Activated T-cell treated with anti-CD3 and anti-CD28 coated beads, Interleukin-2, amount 50 U/mL, for 72 hours (primary cell): ENCODE measurements around the gene MYOD1. TPM values are rescaled to one million over a fixed set of nuclear protein-coding genes. Genes with fewer than 3 reads are reported as not detected.
A peak's percentile ranks its signal among the peaks of the same experiment; 100 is the strongest.

ENCODE experiments used
- ATAC-seq, 2 donors: fragments of 150-1000 bp; cut with Tn5 transposase; replicated peaks in 1 of 2; 2 replicates each; pipeline ENCODE4 v1.10.0; 2021; ENCODE audit warnings: moderate library complexity in 2 of 2, mild to moderate bottlenecking in 1 of 2
- DNase-seq, 2 donors: peaks; one replicate each; pipeline ENCODE4 v3.0.0; 2021 to 2022; ENCODE audit warnings: mixed read lengths in 1 of 2
- H3K27ac Mint-ChIP-seq: one replicate; pipeline ENCODE4 v1.8.0; 2022; ENCODE audit warnings: mild to moderate bottlenecking, moderate library complexity, mixed read lengths
- H3K27me3 Mint-ChIP-seq: one replicate; pipeline ENCODE4 v1.8.0; 2022; ENCODE audit warnings: low read depth, mixed read lengths
- H3K36me3 Mint-ChIP-seq, 2 donors: one replicate each; pipeline ENCODE4 v1.8.0; 2022; ENCODE audit warnings: mixed read lengths in 2 of 2, mild to moderate bottlenecking in 1 of 2; ENCODE audit not compliant: insufficient read depth in 2 of 2
- H3K4me1 Mint-ChIP-seq: one replicate; pipeline ENCODE4 v1.8.0; 2022; ENCODE audit warnings: low read depth, mixed read lengths
- H3K4me3 Mint-ChIP-seq, 2 donors: one replicate each; pipeline ENCODE4 v1.8.0; 2022; ENCODE audit warnings: mild to moderate bottlenecking in 2 of 2, mixed read lengths in 2 of 2, moderate library complexity in 2 of 2
- H3K9me3 Mint-ChIP-seq, 2 donors: one replicate each; pipeline ENCODE4 v1.8.0; 2022; ENCODE audit warnings: mixed read lengths in 2 of 2
- total RNA-seq, 2 donors: library from RNA; stranded (reverse); gene quantifications; one replicate each; pipeline ENCODE4 v1.2.3, GENCODE V29; 2022

Gene MYOD1
- total RNA-seq, 2 donors from 2014 or later: not detected

DNA sequence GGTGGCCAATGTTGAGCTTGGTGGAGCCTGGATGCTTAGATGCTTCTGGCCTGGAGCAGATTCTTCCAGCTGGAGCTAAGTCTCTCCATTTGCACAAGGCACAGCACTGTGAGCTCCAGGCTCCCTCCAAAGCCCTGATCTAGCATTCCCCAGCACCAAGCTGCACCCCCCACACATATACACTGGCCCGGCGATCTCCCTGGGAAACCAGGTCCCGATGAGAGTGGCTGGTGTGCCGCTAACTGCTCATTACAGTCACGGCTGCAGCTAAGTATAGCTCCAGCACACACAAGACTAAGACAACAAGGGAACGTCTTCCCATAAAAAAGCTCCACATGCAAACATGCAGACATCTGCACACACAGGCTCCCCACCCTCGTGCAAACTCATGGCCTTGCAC lies 32.8 kb downstream of the MYOD1 start:
- Mint-ChIP-seq H3K4me1 (no peaks in the 10 kb centered on the region), H3K9me3 (no peaks in the 10 kb centered on the region), H3K27ac (no peak overlapping the region), H3K27me3 (peaks cover 27% of the 10 kb centered on the region), H3K36me3 (no peaks in the 10 kb centered on the region), H3K4me3 (no peak overlapping the region)
- no peak for ATAC-seq
- no peak for DNase-seq

DNA sequence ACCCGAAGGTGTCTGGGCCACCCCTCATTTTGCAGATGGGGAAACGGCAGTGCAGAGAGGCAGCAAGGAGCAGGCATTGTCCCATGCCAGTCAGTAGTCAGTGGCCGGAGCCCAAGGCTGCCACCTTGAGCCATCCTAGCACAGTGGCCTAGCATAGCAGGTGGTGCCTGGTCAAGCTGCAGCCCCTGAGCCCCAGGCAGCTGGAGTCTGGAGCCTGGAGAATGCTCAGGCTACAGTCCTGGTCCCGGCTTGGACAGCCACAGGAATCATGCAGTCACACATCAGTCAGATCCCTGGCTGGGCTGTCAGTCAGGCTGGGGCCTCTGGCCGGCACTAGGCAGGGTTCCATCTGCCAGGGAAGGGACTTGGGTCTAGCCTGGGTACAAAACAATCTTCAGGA lies 33.8 kb downstream of the MYOD1 start:
- no peaks in the 10 kb centered on the region for H3K4me1 Mint-ChIP-seq
- no peaks in the 10 kb centered on the region for H3K9me3 Mint-ChIP-seq
- no peak overlapping the region for H3K4me3 Mint-ChIP-seq
- no peak overlapping the region for H3K27ac Mint-ChIP-seq
- no peak for DNase-seq
- no peak for ATAC-seq
- H3K36me3 Mint-ChIP-seq: no peaks in the 10 kb centered on the region
- H3K27me3 Mint-ChIP-seq: peaks cover 28% of the 10 kb centered on the region

DNA sequence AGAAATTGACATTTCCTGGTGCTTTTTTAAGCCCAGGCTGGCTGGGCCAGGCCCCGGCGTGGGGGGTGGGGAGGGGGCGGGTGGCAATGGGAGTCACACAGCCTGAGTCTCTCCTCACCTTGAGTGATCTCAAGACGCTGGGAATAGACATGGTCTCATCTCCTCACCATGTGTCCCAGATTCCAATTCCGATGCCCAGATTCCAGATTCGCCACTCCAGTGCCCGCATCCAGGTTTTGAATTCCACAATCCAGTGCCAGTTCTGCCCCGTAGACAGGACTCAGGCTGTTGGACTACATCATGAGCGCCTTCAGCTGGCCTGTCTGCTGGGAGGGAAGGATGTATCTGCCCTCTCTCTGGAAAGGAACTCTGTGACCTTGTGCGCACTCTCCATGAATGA lies 34.3 kb downstream of the MYOD1 start:
- no peak for DNase-seq
- no peak overlapping the region for H3K27ac Mint-ChIP-seq
- H3K4me3 Mint-ChIP-seq: no peak overlapping the region
- ATAC-seq: no peak
- no peaks in the 10 kb centered on the region for H3K9me3 Mint-ChIP-seq
- peaks cover 28% of the 10 kb centered on the region for H3K27me3 Mint-ChIP-seq
- H3K36me3 Mint-ChIP-seq: no peaks in the 10 kb centered on the region
- no peaks in the 10 kb centered on the region for H3K4me1 Mint-ChIP-seq

DNA sequence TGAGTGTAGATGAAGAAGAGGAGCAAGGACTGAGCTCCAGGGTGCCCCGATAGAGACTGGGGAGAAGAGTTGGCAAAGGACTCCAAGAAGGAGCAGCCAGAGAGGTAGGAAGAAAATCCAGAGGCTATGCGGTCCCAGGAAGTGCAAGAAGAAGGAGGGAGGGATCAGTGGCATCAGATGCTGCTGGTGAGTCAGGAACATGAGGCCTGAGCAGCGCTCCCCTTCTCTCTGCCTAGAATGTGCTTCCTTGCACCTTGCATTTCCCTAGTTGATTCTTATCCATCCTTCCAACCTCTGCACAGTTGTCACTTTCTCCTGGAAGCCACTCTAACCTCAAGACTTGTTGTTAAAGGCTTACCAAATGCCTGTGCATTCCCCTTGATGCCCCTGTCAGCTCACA lies 36.5 kb downstream of the MYOD1 start:
- Mint-ChIP-seq H3K27ac (no peak overlapping the region), H3K27me3 (peaks cover 24% of the 10 kb centered on the region), H3K9me3 (no peaks in the 10 kb centered on the region), H3K4me1 (no peaks in the 10 kb centered on the region), H3K36me3 (no peaks in the 10 kb centered on the region), H3K4me3 (no peak overlapping the region)
- DNase-seq: no peak
- no peak for ATAC-seq

DNA sequence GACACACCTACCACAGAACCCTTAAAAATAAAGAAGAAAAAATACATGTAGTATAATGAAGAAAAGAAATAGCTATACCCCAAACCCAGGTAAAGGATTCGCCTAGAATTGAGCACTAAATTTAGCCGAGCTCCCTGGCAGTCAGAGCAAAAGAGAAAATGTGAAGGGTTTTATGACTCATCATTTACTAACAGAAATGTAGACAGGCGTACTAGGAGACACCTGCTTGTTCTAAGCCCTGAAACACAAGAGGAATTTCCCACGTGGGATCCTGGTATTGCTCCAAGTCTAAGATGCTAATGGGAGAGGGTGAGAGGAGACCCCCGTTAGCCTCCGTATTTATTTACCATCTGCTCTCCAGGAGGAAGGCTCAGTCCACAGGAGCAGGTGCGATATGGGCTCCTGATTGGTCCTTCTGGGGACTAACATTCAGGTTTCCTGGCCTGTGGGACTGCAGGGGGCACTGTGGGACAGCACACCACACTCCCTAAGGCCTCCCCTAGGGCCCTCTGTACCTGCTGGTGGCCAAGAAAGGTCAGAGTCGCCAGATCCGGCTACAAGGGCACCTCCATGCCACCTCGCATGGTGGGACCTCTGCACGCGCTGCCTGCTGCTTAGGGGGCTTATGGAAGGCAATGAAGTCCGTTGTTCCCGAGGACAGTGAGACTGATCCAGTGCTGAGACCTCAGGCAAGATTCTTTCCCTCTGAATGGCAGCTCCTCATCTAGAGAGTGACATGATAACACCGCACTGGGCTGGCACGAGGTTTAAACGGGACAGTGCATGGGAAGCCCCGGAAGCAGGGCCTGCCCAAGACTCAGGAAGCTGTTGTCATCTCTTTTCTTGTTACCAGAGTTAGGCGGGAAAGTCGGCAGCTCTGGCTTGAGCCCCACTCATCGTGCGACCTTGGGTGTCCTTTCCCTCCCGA lies 41.0 kb downstream of the MYOD1 start:
- no peak overlapping the region for H3K4me3 Mint-ChIP-seq
- H3K9me3 Mint-ChIP-seq: no peaks in the 10 kb centered on the region
- ATAC-seq (peak; percentile 72 to 83), DNase-seq (peak; percentile 26 to 35)
- H3K36me3 Mint-ChIP-seq: no peaks in the 10 kb centered on the region
- no peak overlapping the region for H3K27ac Mint-ChIP-seq
- H3K27me3 Mint-ChIP-seq: peaks cover 10% of the 10 kb centered on the region
- H3K4me1 Mint-ChIP-seq: no peaks in the 10 kb centered on the region

DNA sequence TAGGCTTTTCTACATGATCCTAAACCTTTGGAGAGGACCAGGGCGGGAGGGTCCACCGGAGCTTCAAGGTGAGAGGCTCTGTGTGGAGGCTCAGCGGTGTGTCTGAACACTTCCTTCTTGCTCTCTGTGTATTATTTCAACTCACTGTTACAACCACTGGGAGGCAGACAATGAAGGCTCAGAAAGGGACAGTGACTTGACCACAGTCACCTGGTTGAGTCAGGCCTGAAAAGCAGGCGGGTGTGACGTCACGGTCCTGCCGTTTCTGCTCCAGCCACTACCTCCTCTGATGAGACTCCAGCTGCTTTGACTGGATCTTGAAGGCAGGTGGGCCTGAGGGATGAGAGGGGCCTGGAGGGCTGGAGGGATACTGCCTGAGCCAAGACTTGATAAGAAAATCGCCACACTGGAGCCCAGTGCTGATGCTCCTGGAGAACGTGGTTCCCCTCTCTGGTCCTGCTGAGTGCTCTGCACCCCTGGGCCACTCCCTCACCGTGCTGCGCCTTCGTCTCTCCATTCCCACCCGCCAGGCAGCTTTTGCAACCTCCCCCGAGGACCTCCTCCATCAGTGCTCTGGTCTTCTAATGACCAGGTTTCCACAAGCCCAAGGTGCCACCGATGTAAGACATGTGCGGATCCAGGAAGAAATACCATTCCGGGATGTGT lies 43.1 kb downstream of the MYOD1 start:
- H3K4me3 Mint-ChIP-seq: no peak overlapping the region
- ATAC-seq: no peak
- no peaks in the 10 kb centered on the region for H3K27me3 Mint-ChIP-seq
- no peaks in the 10 kb centered on the region for H3K36me3 Mint-ChIP-seq
- no peak for DNase-seq
- no peaks in the 10 kb centered on the region for H3K9me3 Mint-ChIP-seq
- no peaks in the 10 kb centered on the region for H3K4me1 Mint-ChIP-seq
- no peak overlapping the region for H3K27ac Mint-ChIP-seq

DNA sequence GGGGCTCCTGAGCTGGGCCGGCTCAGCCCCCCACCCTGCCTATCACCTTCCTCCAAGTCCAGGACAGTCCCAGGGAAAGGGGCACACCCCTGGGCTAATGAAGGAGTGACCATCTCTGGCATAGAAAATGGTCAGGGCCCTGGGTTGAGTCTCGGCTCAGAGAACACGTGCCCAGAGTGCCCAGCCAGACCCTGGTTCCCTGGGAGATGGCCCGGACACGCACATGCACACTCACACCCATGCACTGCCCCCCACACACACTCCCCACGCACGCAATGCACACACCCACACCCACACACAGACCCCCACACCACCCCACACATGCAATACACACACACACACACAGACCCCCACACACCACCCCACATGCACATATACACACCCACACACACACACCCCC lies 43.9 kb downstream of the MYOD1 start:
- H3K4me1 Mint-ChIP-seq: no peaks in the 10 kb centered on the region
- no peaks in the 10 kb centered on the region for H3K9me3 Mint-ChIP-seq
- H3K27me3 Mint-ChIP-seq: no peaks in the 10 kb centered on the region
- no peak overlapping the region for H3K27ac Mint-ChIP-seq
- H3K4me3 Mint-ChIP-seq: no peak overlapping the region
- no peaks in the 10 kb centered on the region for H3K36me3 Mint-ChIP-seq
- no peak for ATAC-seq
- DNase-seq: no peak

DNA sequence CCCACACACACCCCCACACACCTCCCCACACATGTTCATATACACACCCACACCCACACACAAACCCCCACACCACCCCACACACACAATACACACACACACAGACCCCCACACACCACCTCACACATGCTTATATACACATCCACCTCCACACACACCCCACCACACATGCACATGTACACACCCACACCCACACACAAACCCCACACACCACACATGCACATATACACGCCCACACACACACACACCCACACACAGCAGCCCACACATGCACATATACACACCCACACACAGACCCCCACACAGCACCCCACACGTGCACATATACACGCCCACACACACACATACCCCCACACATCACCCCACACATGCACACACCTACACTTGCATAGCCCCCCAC lies 44.3 kb downstream of the MYOD1 start:
- ATAC-seq: no peak
- Mint-ChIP-seq H3K27me3 (no peaks in the 10 kb centered on the region), H3K4me3 (no peak overlapping the region)

DNA sequence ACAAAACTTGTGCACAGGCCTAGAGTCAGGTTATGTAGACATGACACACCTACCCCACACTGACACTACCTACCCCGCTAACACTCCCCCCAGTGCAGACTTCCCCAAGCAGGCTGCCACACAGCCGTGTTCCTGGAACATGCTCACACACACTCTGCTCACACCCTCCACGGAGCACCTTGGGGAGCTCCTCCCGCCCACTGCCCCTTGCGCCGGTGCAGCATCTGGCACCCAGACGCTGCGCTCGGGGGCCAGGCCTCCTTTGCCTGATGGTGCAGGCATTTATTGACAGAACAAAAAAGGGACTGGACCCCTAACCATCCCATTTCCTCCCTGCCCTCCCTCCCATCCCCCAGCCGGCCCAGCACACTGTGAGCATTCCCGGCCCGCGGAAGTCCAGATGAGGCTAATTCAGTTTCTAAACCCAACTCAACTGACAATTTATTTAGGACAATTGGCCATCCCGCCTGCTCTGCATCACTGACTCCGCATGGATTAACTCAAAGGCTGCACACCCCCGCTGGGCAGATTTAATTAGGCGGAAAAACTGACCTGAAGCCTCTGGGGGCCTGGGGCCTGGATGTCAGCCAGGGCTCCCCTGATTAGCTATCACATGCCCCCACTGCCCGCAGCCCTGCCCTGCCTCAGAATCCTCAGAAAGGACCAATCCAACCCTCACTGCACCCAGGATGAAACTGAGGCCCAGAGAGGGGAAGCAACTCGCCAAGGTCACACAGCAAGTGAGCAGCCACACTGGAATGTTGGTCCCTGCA lies 45.3 kb downstream of the MYOD1 start:
- Mint-ChIP-seq H3K4me3 (no peak overlapping the region), H3K36me3 (no peaks in the 10 kb centered on the region), H3K27me3 (no peaks in the 10 kb centered on the region), H3K27ac (no peak overlapping the region), H3K4me1 (no peaks in the 10 kb centered on the region), H3K9me3 (no peaks in the 10 kb centered on the region)
- DNase-seq: no peak
- no peak for ATAC-seq

More for the DNA sequence above, 44.3 kb downstream of the MYOD1 start:
- Mint-ChIP-seq H3K36me3 (no peaks in the 10 kb centered on the region), H3K9me3 (no peaks in the 10 kb centered on the region), H3K4me1 (no peaks in the 10 kb centered on the region), H3K27ac (no peak overlapping the region)
- no peak for DNase-seq

DNA sequence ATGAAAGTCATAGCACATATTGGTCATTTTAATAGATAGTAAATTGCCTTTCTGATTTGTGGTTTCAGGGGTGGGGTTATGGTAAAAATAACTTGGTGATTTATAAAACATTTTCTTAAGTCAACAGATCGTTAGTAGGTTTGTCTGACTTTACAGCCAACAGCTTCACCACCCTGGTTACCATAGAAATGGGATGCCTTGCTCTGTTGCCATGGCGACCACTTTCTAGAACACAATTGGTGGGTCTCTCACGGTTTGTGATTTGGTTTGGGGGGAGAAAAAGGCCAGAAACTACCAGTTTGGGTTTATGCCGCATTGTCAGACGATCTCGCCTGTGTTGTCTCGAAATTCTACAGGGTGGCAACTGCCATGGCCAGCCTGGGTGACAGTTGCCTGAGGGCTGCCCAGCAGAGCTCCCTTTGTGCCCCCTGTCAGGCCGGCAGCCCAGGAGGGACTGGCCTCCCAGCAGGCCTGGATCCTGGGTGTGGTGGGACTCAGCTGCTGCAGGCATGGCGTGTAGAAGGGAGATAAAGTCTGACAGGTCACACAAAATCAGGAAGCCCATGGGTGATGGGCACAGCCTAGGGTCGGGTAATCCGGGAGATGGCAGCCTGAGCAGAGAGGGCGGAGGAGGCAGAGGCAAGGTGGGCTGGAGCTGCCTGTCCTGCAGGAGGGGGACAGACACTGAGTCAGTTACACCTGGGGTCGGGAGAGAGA lies 46.1 kb downstream of the MYOD1 start:
- H3K4me3 Mint-ChIP-seq: no peak overlapping the region
- no peaks in the 10 kb centered on the region for H3K9me3 Mint-ChIP-seq
- no peaks in the 10 kb centered on the region for H3K27me3 Mint-ChIP-seq
- H3K4me1 Mint-ChIP-seq: no peaks in the 10 kb centered on the region
- no peaks in the 10 kb centered on the region for H3K36me3 Mint-ChIP-seq
- ATAC-seq (no peak), DNase-seq (no peak)
- no peak overlapping the region for H3K27ac Mint-ChIP-seq

DNA sequence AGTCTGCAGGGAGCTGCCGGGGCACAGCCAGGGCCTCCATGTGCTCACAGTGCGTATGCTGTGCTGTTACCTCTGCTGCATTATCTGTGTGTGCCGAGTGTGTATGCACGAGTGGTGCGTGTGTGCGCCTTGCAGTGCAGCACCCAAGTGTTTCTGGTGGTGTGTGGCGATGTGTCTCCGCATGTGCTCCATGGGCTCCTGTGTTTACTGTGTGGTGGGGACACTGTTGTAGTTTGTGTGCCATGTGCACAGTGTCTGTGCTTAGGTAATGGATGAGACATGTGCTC lies 46.6 kb downstream of the MYOD1 start:
- Mint-ChIP-seq H3K4me3 (no peak overlapping the region), H3K4me1 (no peaks in the 10 kb centered on the region), H3K27me3 (no peaks in the 10 kb centered on the region), H3K36me3 (no peaks in the 10 kb centered on the region), H3K9me3 (no peaks in the 10 kb centered on the region), H3K27ac (no peak overlapping the region)
- ATAC-seq (no peak), DNase-seq (no peak)

DNA sequence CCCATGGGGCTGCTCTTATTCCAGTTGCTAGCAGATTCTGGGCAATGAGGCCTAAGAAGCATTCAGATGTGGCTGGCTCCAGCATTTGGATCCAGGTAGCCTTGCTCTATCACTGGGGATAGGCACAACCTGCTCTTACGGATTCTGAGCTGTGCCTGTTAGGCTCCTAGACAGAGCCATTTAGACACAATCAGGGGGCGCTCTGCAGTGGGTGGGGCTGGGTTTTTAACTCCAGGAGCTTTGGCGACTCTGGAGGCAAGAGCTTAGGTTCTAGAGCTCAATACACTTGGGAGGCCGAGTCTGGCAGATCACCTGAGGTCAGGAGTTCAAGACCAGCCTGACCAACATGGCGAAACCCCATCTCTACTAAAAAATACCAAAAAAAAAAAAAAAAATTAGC lies 47.2 kb downstream of the MYOD1 start:
- no peak overlapping the region for H3K4me3 Mint-ChIP-seq
- H3K27me3 Mint-ChIP-seq: no peaks in the 10 kb centered on the region
- no peaks in the 10 kb centered on the region for H3K9me3 Mint-ChIP-seq
- no peaks in the 10 kb centered on the region for H3K4me1 Mint-ChIP-seq
- no peak overlapping the region for H3K27ac Mint-ChIP-seq
- ATAC-seq: no peak
- H3K36me3 Mint-ChIP-seq: no peaks in the 10 kb centered on the region
- no peak for DNase-seq
